HepG2 (cell line): ENCODE measurements around the gene KCNAB1. TPM values are rescaled to one million over a fixed set of nuclear protein-coding genes. Genes with fewer than 3 reads are reported as not detected.

Experiments
- ATAC-seq: fragments of 200-7000 bp; cut with Tn5 transposase; 3 replicates; pipeline ENCODE4 v1.9.1; 2020; ENCODE audit warnings: mild to moderate bottlenecking, moderate library complexity
- BruUV-seq: library from RNA; stranded (reverse); fragments of 400-500 nt; replicated peaks from 2 replicates; lab custom pipeline; 2021; lab: Mats Ljungman, UMichigan
- CTCF ChIA-PET: fragments of 300-600 bp; formaldehyde crosslinking; extraction: SDS; loops from one replicate; lab custom pipeline; 2021; ENCODE audit warnings: low total read pairs, inconsistent platforms, low intra/inter-chr PET ratio; lab: Yijun Ruan, JAX
- POLR2A ChIA-PET: fragments of 350-600 bp; sonication (Branson Sonifier 250); formaldehyde crosslinking; loops from one replicate; lab custom pipeline; 2020; ENCODE audit warnings: antibody characterized with exemption, inconsistent platforms; lab: Yijun Ruan, JAX
- DNase-seq: peaks from one replicate; pipeline ENCODE4 v3.0.0-alpha.2; 2015; ENCODE audit warnings: low spot score
- FAIRE-seq: peaks from 3 replicates; lab custom pipeline; 2011; peaks lifted over from hg19 to GRCh38; lab: Jason Lieb, UNC
- H2AFZ ChIP-seq: one replicate; pipeline ENCODE4 v1.6.1; 2011; ENCODE audit warnings: low read length, inconsistent platforms
- H3K27ac ChIP-seq: fragments of 300-600 bp; 3 replicates; pipeline ENCODE4 v1.8.0; 2011; ENCODE audit warnings: mixed run types, mild to moderate bottlenecking, mixed read lengths, low read length, inconsistent platforms; ENCODE audit not compliant: insufficient read depth; ENCODE audit errors: extremely low read length
- H3K27me3 ChIP-seq, 2 experiments: fragments of 200-600 bp in 1 of 2; 2 replicates in 1 of 2; 3 replicates in 1 of 2; pipeline versions ENCODE4 v1.6.0 to v1.8.0; 2011; ENCODE audit warnings: low read length in 2 of 2, mild to moderate bottlenecking in 2 of 2, moderate library complexity in 2 of 2, inconsistent platforms in 1 of 2; ENCODE audit not compliant: insufficient read depth in 2 of 2, control insufficient read depth in 1 of 2
- H3K36me3 ChIP-seq, 2 experiments: fragments of 200-600 bp in 1 of 2; replicated peaks in 1 of 2; 2 replicates in 1 of 2; 3 replicates in 1 of 2; pipeline versions ENCODE4 v1.5.1 to v1.8.0; 2011; ENCODE audit warnings: low read length in 2 of 2, inconsistent platforms in 1 of 2; ENCODE audit not compliant: insufficient read depth in 2 of 2, control insufficient read depth in 1 of 2
- H3K4me1 ChIP-seq: 2 replicates; pipeline ENCODE4 v1.5.1; 2012; ENCODE audit warnings: low read length, inconsistent platforms; ENCODE audit not compliant: insufficient read depth
- H3K4me2 ChIP-seq: 2 replicates; pipeline ENCODE4 v1.6.0; 2011; ENCODE audit warnings: low read depth, low read length, inconsistent platforms
- H3K4me3 ChIP-seq, 3 experiments: fragments of 200-600 bp in 1 of 3; sonication (generic), shearing (Covaris generic) in 1 of 3; replicated peaks in 1 of 3; 2 replicates each; pipeline ENCODE4 v1.5.1; 2011 to 2016; ENCODE audit warnings: low read length in 3 of 3, inconsistent platforms in 2 of 3, low read depth in 2 of 3, mild to moderate bottlenecking in 2 of 3, control low read depth in 1 of 3, mixed read lengths in 1 of 3; ENCODE audit not compliant: insufficient read depth in 1 of 3
- H3K79me2 ChIP-seq: one replicate; pipeline ENCODE4 v1.6.1; 2011; ENCODE audit warnings: low read length, inconsistent platforms; ENCODE audit not compliant: insufficient read depth
- H3K9ac ChIP-seq: 2 replicates; pipeline ENCODE4 v1.6.0; 2011; ENCODE audit warnings: mild to moderate bottlenecking, low read depth, low read length, inconsistent platforms; ENCODE audit not compliant: insufficient read depth
- H3K9me3 ChIP-seq: 2 replicates; pipeline ENCODE4 v1.5.1; 2012; ENCODE audit warnings: mild to moderate bottlenecking, low read length
- H4K20me1 ChIP-seq: 2 replicates; pipeline ENCODE4 v1.6.0; 2011; ENCODE audit warnings: inconsistent platforms, mild to moderate bottlenecking, low read length, moderate library complexity; ENCODE audit not compliant: insufficient read depth
- BCL6 ChIP-seq: IDR thresholded peaks from 2 replicates; pipeline ENCODE4 v1.6.1; 2016; ENCODE audit warnings: missing genetic modification reagents, missing compliant biosample characterization
- CENPX ChIP-seq: sonication (generic); formaldehyde crosslinking; IDR thresholded peaks from 2 replicates; pipeline ENCODE4 v1.9.0; 2021; ENCODE audit warnings: mild to moderate bottlenecking, missing genetic modification reagents, moderate library complexity
- DNMT3B ChIP-seq: conservative IDR thresholded peaks from 2 replicates; pipeline ENCODE4 v1.6.1; 2016; ENCODE audit warnings: missing biosample characterization, control low read depth
- DRAP1 ChIP-seq: IDR thresholded peaks from 2 replicates; pipeline ENCODE4 v1.6.1; 2016; ENCODE audit warnings: missing genetic modification reagents, missing compliant biosample characterization
- FOXP4 ChIP-seq: sonication (generic); formaldehyde crosslinking; IDR thresholded peaks from 2 replicates; pipeline ENCODE4 v1.4.0; 2020; ENCODE audit warnings: missing genetic modification reagents
- GTF2F1 ChIP-seq: fragments of 150-350 bp; IDR thresholded peaks from 2 replicates; pipeline ENCODE4 v1.6.1; 2014; ENCODE audit warnings: low read length
- MAX ChIP-seq: IDR thresholded peaks from 2 replicates; pipeline ENCODE4 v1.6.1; 2012; ENCODE audit warnings: inconsistent platforms
- ONECUT2 ChIP-seq: sonication (generic); formaldehyde crosslinking; IDR thresholded peaks from 2 replicates; pipeline ENCODE4 v1.4.0; 2020; ENCODE audit warnings: missing genetic modification reagents
- PAF1 ChIP-seq: IDR thresholded peaks from 2 replicates; pipeline ENCODE4 v1.6.1; 2016; ENCODE audit warnings: missing genetic modification reagents, missing compliant biosample characterization
- PATZ1 ChIP-seq: sonication (generic); formaldehyde crosslinking; IDR thresholded peaks from 2 replicates; pipeline ENCODE4 v1.4.0; 2020; ENCODE audit warnings: missing genetic modification reagents
- RNF2 ChIP-seq: fragments of 450-650 bp; conservative IDR thresholded peaks from 2 replicates; pipeline ENCODE4 v1.6.1; 2016; ENCODE audit warnings: low read depth
- SRSF1 ChIP-seq: fragments of 200-400 bp; formaldehyde crosslinking; optimal IDR thresholded peaks from 2 replicates; pipeline ENCODE3; 2017; ENCODE audit warnings: mild to moderate bottlenecking, low read depth, low read length, moderate library complexity
- ZNF646 ChIP-seq: sonication (generic); formaldehyde crosslinking; IDR thresholded peaks from 2 replicates; pipeline ENCODE4 v1.9.0; 2021; ENCODE audit warnings: mild to moderate bottlenecking, missing genetic modification reagents
- ZNF781 ChIP-seq: sonication (generic); formaldehyde crosslinking; IDR thresholded peaks from 2 replicates; pipeline ENCODE4 v1.5.1; 2020; ENCODE audit warnings: borderline replicate concordance, mild to moderate bottlenecking, missing genetic modification reagents; ENCODE audit errors: not compliant biosample characterization
- WGBS: methylation state at CpG from one replicate; pipeline ENCODE4 v1.1.6; 2017; ENCODE audit warnings: low lambda C conversion rate; 5-methylcytosine and 5-hydroxymethylcytosine counted together
- in situ Hi-C: cut with HindIII; loops from 2 replicates; pipeline ENCODE4 v1.10.0; 2017; ENCODE audit warnings: low pct_unique_long_range_greater_than_20kb; ENCODE audit not compliant: extremely low pct_ligation_motif_present
- intact Hi-C: fragments of 100-400 bp; cut with micrococcal nuclease; formaldehyde crosslinking; loops from one replicate; pipeline ENCODE4 v1.10.0; 2022; ENCODE audit not compliant: unreplicated experiment
- polyA plus RNA-seq, 8 experiments: library from polyadenylated mRNA; depleted of rRNA in 3 of 8; stranded (reverse) in 7 of 8; unstranded in 1 of 8; fragments of >200 nt; fragmentation: Illumina TruSeq in 4 of 8; extraction: Trizol in 4 of 8; gene quantifications; 2 replicates each; pipeline versions ENCODE4 v1.2.1 to v1.2.3, GENCODE V29; 2011 to 2016; ENCODE audit warnings: low read depth in 4 of 8, missing spikeins in 1 of 8, mixed read lengths in 1 of 8; ENCODE audit not compliant: insufficient read depth in 1 of 8
- total RNA-seq, 5 experiments: library from RNA; depleted of rRNA; stranded (reverse); fragments of >200 nt; fragmentation: Illumina TruSeq; extraction: Trizol; gene quantifications; 2 replicates each; pipeline ENCODE4 v1.2.3, GENCODE V29; 2016; ENCODE audit warnings: low read depth in 1 of 5

Gene KCNAB1
- total and polyA plus RNA-seq, 2 of the 13 experiments (the other 11 are each of a cell fraction or from before 2014, with no cell fraction given): not detected

- no peak for TF ChIP-seq ZNF646 (CRISPR knock-in tag)
- TF ChIP-seq PAF1: no peak
- no peak for TF ChIP-seq ZNF781 (CRISPR knock-in tag)
Observed at GRCh38 chr3:156311431-156311830, 191.1 kb downstream of the KCNAB1 start (continued).

GRCh38 chr3:156311930-156312329 is 191.6 kb downstream of the KCNAB1 start:
- FAIRE-seq: no peak
- no TSS peak for BruUV-seq
- Histone ChIP-seq H3K27me3 (no peaks in the 10 kb centered on the region; a peak in 1 of 5 replicates), H2AFZ (no peak overlapping the region), H3K4me3 (no peak overlapping the region), H3K79me2 (no peaks in the 10 kb centered on the region), H3K4me1 (no peaks in the 10 kb centered on the region), H3K4me2 (no peak overlapping the region), H3K9ac (no peak overlapping the region), H4K20me1 (no peaks in the 10 kb centered on the region), H3K36me3 (no peaks in the 10 kb centered on the region), H3K27ac (no peak overlapping the region), H3K9me3 (no peaks in the 10 kb centered on the region)
- POLR2A ChIA-PET: no interaction called here
- in situ Hi-C loops: no loop called here
- no peak for ATAC-seq
- CTCF ChIA-PET: no interaction called here
- DNase-seq: no peak
- intact Hi-C loops: no loop called here
- WGBS: 2% methylated on average over 5 of the region's 5 CpGs
- TF ChIP-seq PATZ1 (no peak), DRAP1 (CRISPR knock-in tag) (no peak), MAX (no peak), BCL6 (CRISPR knock-in tag) (no peak), RNF2 (no peak), DNMT3B (no peak), FOXP4 (CRISPR knock-in tag) (no peak), SRSF1 (no peak), CENPX (CRISPR knock-in tag) (no peak), ONECUT2 (CRISPR knock-in tag) (no peak), GTF2F1 (no peak)
